A673 (cell line): Measurements from ENCODE around the gene ITGB6.

ENCODE experiments used
- EZH2 ChIP-seq: fragments of 200-600 bp; sonication (generic); IDR thresholded peaks from 2 replicates; pipeline ENCODE4 v1.6.1; 2017; ENCODE audit warnings: borderline replicate concordance, low read depth, mild to moderate bottlenecking, mixed read lengths, antibody characterized with exemption, low read length; ENCODE audit not compliant: poor library complexity, severe bottlenecking
- TF ChIP-seq, protein P1 (sequence below): fragments of 300-800, 200-600 bp; sonication (generic); conservative IDR thresholded peaks from 2 replicates; pipeline ENCODE4 v1.5.1; 2017; ENCODE audit warnings: low read depth, mild to moderate bottlenecking, antibody characterized with exemption, low read length, moderate library complexity, mixed read lengths

DNA sequence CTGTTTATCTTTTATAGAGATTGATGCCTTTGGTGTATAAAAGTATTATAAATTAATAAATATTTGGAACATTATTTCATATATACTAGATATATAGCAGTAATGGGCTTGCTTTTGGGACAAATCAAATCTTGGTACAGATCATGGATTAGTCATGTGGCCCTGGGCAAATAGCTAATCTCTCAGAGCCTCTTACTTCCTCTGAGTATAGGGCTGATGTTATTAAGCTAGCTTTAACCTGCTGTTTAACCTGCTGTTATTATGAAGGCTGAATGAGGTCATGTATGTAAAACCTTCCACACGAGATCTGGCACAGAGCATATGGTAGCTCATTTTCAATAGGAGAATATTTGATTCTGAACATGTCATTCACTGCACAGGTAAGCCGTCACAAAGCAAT, 5.7 kb downstream of the ITGB6 start:
- TF ChIP-seq, protein P1, sequence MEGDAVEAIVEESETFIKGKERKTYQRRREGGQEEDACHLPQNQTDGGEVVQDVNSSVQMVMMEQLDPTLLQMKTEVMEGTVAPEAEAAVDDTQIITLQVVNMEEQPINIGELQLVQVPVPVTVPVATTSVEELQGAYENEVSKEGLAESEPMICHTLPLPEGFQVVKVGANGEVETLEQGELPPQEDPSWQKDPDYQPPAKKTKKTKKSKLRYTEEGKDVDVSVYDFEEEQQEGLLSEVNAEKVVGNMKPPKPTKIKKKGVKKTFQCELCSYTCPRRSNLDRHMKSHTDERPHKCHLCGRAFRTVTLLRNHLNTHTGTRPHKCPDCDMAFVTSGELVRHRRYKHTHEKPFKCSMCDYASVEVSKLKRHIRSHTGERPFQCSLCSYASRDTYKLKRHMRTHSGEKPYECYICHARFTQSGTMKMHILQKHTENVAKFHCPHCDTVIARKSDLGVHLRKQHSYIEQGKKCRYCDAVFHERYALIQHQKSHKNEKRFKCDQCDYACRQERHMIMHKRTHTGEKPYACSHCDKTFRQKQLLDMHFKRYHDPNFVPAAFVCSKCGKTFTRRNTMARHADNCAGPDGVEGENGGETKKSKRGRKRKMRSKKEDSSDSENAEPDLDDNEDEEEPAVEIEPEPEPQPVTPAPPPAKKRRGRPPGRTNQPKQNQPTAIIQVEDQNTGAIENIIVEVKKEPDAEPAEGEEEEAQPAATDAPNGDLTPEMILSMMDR: no peak
- no peak for TF ChIP-seq EZH2
